HEK293T (cell line): Measurements from ENCODE around the gene ZBTB40.

Experiments used
- FOXA1 ChIP-seq: fragments of 450-650 bp; IDR thresholded peaks from 2 replicates; pipeline ENCODE4 v1.6.1; 2016; ENCODE audit warnings: mild to moderate bottlenecking
- HDGF ChIP-seq: fragments of 450-650 bp; IDR thresholded peaks from 2 replicates; pipeline ENCODE4 v1.6.1; 2017; ENCODE audit warnings: antibody characterized with exemption, borderline replicate concordance
- LEF1 ChIP-seq: fragments of 450-650 bp; IDR thresholded peaks from 2 replicates; pipeline ENCODE4 v1.6.1; 2017; ENCODE audit warnings: mild to moderate bottlenecking, borderline replicate concordance
- NFRKB ChIP-seq: fragments of 450-650 bp; IDR thresholded peaks from 2 replicates; pipeline ENCODE4 v1.6.1; 2016; ENCODE audit warnings: mild to moderate bottlenecking, moderate library complexity
- PKNOX1 ChIP-seq: fragments of 450-650 bp; IDR thresholded peaks from 2 replicates; pipeline ENCODE4 v1.6.1; 2016
- TARDBP ChIP-seq: fragments of 450-650 bp; IDR thresholded peaks from 2 replicates; pipeline ENCODE4 v1.6.1; 2016
- ZNF384 ChIP-seq: fragments of 450-650 bp; IDR thresholded peaks from 2 replicates; pipeline ENCODE4 v1.6.1; 2016

DNA sequence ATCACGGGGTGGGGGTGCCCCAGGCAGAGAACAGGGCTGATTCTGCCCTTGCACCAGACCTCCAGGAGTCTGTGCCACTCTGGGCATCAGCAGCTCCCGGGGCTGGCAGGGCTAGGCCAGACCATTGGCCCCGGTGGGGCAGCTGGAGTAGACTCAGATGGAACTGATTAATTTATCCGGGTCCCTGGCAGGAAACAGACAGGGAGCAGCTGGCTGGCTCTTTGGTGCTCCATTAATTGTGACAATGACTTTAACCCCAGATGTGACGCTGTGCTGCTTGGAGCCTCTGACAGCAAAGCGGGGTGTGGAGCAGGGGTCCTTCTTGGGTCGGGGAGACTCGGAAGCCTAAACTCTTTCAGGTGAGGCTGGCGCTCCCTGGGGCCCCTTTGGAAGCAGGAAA lies 121.2 kb downstream of the ZBTB40 start:
- no peak for TF ChIP-seq TARDBP
- TF ChIP-seq HDGF: no peak
- no peak for TF ChIP-seq ZNF384
- TF ChIP-seq PKNOX1: no peak
- TF ChIP-seq FOXA1: no peak
- no peak for TF ChIP-seq NFRKB
- no peak for TF ChIP-seq LEF1
